Natural killer cell (primary cell): ENCODE measurements around the gene CXCL16. TPM values are rescaled to one million over a fixed set of nuclear protein-coding genes. Genes with fewer than 3 reads are reported as not detected.
A peak's percentile ranks its signal among the peaks of the same experiment; 100 is the strongest.

Source experiments
- ATAC-seq, 3 donors: fragments of 150-1000 bp in 2 of 3; fragments of 200-7000 bp in 1 of 3; cut with Tn5 transposase; 1 replicate in 1 of 3; 2 replicates in 2 of 3; pipeline ENCODE4 v1.10.0; 2021; ENCODE audit warnings: mild to moderate bottlenecking in 2 of 3, moderate library complexity in 2 of 3
- DNase-seq, 2 donors: peaks; one replicate each; pipeline versions ENCODE4 v3.0.0 to v3.0.0-alpha.2; 2013 to 2021; ENCODE audit warnings: mixed read lengths in 1 of 2
- H3K27ac ChIP-seq: one replicate; pipeline ENCODE4 v1.5.1; 2013; ENCODE audit warnings: mild to moderate bottlenecking, low read length
- H3K27me3 ChIP-seq: one replicate; pipeline ENCODE4 v1.6.1; 2013; ENCODE audit warnings: low read length; ENCODE audit not compliant: control insufficient read depth, insufficient read depth
- H3K36me3 ChIP-seq: one replicate; pipeline ENCODE4 v1.6.1; 2013; ENCODE audit warnings: low read length; ENCODE audit not compliant: control insufficient read depth, insufficient read depth
- H3K4me1 ChIP-seq: one replicate; pipeline ENCODE4 v1.6.1; 2013; ENCODE audit warnings: low read length; ENCODE audit not compliant: control insufficient read depth, insufficient read depth
- H3K4me3 ChIP-seq: one replicate; pipeline ENCODE4 v1.5.1; 2013; ENCODE audit warnings: low read length
- H3K9me3 ChIP-seq: one replicate; pipeline ENCODE4 v1.6.1; 2013; ENCODE audit warnings: low read length; ENCODE audit not compliant: control insufficient read depth, insufficient read depth
- H3K27ac Mint-ChIP-seq, 2 donors: one replicate each; pipeline ENCODE4 v1.8.0; 2022; ENCODE audit warnings: mild to moderate bottlenecking in 2 of 2, mixed read lengths in 2 of 2, moderate library complexity in 1 of 2
- H3K27me3 Mint-ChIP-seq, 2 donors: one replicate each; pipeline ENCODE4 v1.8.0; 2022; ENCODE audit warnings: low read depth in 2 of 2, mixed read lengths in 2 of 2
- H3K36me3 Mint-ChIP-seq: one replicate; pipeline ENCODE4 v1.8.0; 2022; ENCODE audit warnings: mixed read lengths
- H3K4me1 Mint-ChIP-seq, 2 donors: one replicate each; pipeline ENCODE4 v1.8.0; 2022; ENCODE audit warnings: mixed read lengths in 2 of 2
- H3K4me3 Mint-ChIP-seq: one replicate; pipeline ENCODE4 v1.8.0; 2022; ENCODE audit warnings: mild to moderate bottlenecking, moderate library complexity, mixed read lengths
- H3K9me3 Mint-ChIP-seq, 2 donors: one replicate each; pipeline ENCODE4 v1.8.0; 2022; ENCODE audit warnings: mixed read lengths in 2 of 2
- CTCF ChIP-seq: fragments of 200-600 bp; IDR thresholded peaks from one replicate; pipeline ENCODE4 v1.8.0; 2022; ENCODE audit warnings: antibody characterized with exemption
- WGBS: methylation state at CpG from one replicate; pipeline ENCODE4 v1.1.7; 2013; ENCODE audit warnings: missing lambda C conversion rate; ENCODE audit not compliant: insufficient coverage; 5-methylcytosine and 5-hydroxymethylcytosine counted together
- intact Hi-C: fragments of 100-400 bp; cut with micrococcal nuclease; formaldehyde crosslinking; loops from one replicate; pipeline ENCODE4 v1.14.2; 2022
- total RNA-seq, 4 donors: library from RNA; stranded (reverse); fragments of 120-200 nt in 1 of 4; gene quantifications; one replicate each; pipeline versions ENCODE4 v1.2.3 to v1.2.4, GENCODE V29; 2013 to 2022

Gene CXCL16
- total RNA-seq, 3 donors from 2014 or later (not counting 1 experiment from before 2014, with no cell fraction given), result 4.0 to 31.8 (median 16.0) TPM

- TF ChIP-seq CTCF, result no peak
- H3K4me1 ChIP-seq, result peaks cover 24% of the 10 kb centered on the region
- no peaks in the 10 kb centered on the region for H3K36me3 ChIP-seq
- intact Hi-C loops, result no loop called here
- 79% methylated on average over 2 of the region's 3 CpGs for WGBS
- H3K9me3 Mint-ChIP-seq, result no peaks in the 10 kb centered on the region
- peaks cover 11 to 12% of the 10 kb centered on the region in 2 donors for H3K4me1 Mint-ChIP-seq
- H3K4me3 ChIP-seq, result no peak overlapping the region
- H3K27ac ChIP-seq, result no peak overlapping the region
- H3K27me3 Mint-ChIP-seq, result no peaks in the 10 kb centered on the region
- no peaks in the 10 kb centered on the region for H3K36me3 Mint-ChIP-seq
- no peak overlapping the region for H3K4me3 Mint-ChIP-seq
- H3K27me3 ChIP-seq, result no peaks in the 10 kb centered on the region
- no peak for DNase-seq
- H3K27ac Mint-ChIP-seq, result no peak overlapping the region
- no peak for ATAC-seq
- no peaks in the 10 kb centered on the region for H3K9me3 ChIP-seq
Observed at GRCh38 chr17:4728124-4728523, 11.6 kb downstream of the CXCL16 start.

- Histone ChIP-seq H3K36me3 (peaks cover 4% of the 10 kb centered on the region), H3K9me3 (no peaks in the 10 kb centered on the region), H3K27ac (no peak overlapping the region), H3K4me1 (peaks cover 11% of the 10 kb centered on the region), H3K4me3 (no peak overlapping the region), H3K27me3 (no peaks in the 10 kb centered on the region)
- 90% methylated on average over 2 of the region's 9 CpGs for WGBS
- Mint-ChIP-seq H3K4me3 (no peak overlapping the region), H3K27ac (peak overlapping the region in 1 of 2 donors; percentile 56), H3K36me3 (no peaks in the 10 kb centered on the region), H3K9me3 (no peaks in the 10 kb centered on the region), H3K27me3 (no peaks in the 10 kb centered on the region), H3K4me1 (peaks cover 18 to 19% of the 10 kb centered on the region in 2 donors)
- TF ChIP-seq CTCF, result no peak
- DNase-seq (no peak), ATAC-seq (peak in 1 of 3 donors; percentile 44)
- intact Hi-C loops, result no loop called here
Observed at GRCh38 chr17:4725646-4726310, 13.9 kb downstream of the CXCL16 start.

- intact Hi-C loops, result no loop called here
- DNase-seq (no peak), ATAC-seq (no peak)
- H3K9me3 Mint-ChIP-seq, result no peaks in the 10 kb centered on the region
- peak overlapping the region in 1 of 2 donors; percentile 6 for H3K27ac Mint-ChIP-seq
- peaks cover 2% of the 10 kb centered on the region for H3K36me3 Mint-ChIP-seq
- H3K4me3 ChIP-seq, result no peak overlapping the region
- peaks cover 7% of the 10 kb centered on the region for H3K4me1 ChIP-seq
- H3K9me3 ChIP-seq, result no peaks in the 10 kb centered on the region
- no peak overlapping the region for H3K4me3 Mint-ChIP-seq
- TF ChIP-seq CTCF, result no peak
- no peaks in the 10 kb centered on the region for H3K27me3 ChIP-seq
- H3K27me3 Mint-ChIP-seq, result no peaks in the 10 kb centered on the region
- WGBS, result 91% methylated on average over 5 of the region's 5 CpGs
- H3K4me1 Mint-ChIP-seq, result peaks cover 18 to 24% of the 10 kb centered on the region in 2 donors
- H3K27ac ChIP-seq, result no peak overlapping the region
- peaks cover 14% of the 10 kb centered on the region for H3K36me3 ChIP-seq
Observed at GRCh38 chr17:4724650-4725049, 15.1 kb downstream of the CXCL16 start.
